OCI-LY1 (cell line): Measurements from ENCODE around the gene POLA1.

Experiments
- EZH2 ChIP-seq: fragments of 200-600 bp; sonication (generic), shearing (Covaris generic); IDR thresholded peaks from 2 replicates; pipeline ENCODE4 v1.8.0; 2017; ENCODE audit warnings: borderline replicate concordance, mixed run types, mild to moderate bottlenecking, antibody characterized with exemption, low read length, moderate library complexity, mixed read lengths
- TF ChIP-seq, protein P1 (sequence below): fragments of 200-600 bp; sonication (generic), shearing (Covaris generic); IDR thresholded peaks from 2 replicates; pipeline ENCODE4 v1.5.1; 2017; ENCODE audit warnings: mild to moderate bottlenecking, antibody characterized with exemption, low read length, moderate library complexity, mixed read lengths

DNA sequence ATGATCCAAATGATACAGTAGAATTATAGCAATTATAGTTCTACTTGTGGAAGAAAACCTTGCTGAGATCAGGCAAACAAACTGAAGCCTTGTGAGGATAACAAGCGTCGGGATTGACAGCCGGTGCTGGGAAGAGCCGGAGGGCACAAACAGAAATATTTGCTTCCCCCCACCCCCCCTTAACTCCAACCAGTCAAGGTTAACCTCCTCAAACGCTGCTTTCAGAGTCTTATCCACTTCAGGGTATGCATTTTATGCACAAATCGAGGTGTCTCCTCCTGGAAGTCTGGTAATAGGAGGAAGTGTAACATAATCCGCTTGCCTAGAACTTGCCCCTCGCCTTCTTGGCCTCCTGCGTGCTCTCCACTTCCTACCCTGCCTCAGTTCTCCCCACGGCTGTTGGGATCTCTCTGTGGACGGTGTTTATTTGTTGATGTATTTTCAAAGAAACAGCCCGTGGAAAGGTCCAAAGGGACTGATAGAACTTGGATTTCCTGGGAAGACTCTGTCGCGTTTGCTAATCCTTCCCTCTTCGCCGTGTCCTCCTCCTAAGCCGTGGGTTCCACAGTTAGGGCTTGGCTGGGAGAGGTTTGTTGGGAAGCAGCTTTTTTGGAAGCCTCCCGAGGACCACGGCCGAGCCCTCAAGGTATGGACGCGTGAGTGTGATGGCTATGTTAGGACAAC lies 326.1 kb downstream of the POLA1 start:
- TF ChIP-seq, protein P1, sequence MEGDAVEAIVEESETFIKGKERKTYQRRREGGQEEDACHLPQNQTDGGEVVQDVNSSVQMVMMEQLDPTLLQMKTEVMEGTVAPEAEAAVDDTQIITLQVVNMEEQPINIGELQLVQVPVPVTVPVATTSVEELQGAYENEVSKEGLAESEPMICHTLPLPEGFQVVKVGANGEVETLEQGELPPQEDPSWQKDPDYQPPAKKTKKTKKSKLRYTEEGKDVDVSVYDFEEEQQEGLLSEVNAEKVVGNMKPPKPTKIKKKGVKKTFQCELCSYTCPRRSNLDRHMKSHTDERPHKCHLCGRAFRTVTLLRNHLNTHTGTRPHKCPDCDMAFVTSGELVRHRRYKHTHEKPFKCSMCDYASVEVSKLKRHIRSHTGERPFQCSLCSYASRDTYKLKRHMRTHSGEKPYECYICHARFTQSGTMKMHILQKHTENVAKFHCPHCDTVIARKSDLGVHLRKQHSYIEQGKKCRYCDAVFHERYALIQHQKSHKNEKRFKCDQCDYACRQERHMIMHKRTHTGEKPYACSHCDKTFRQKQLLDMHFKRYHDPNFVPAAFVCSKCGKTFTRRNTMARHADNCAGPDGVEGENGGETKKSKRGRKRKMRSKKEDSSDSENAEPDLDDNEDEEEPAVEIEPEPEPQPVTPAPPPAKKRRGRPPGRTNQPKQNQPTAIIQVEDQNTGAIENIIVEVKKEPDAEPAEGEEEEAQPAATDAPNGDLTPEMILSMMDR, result no peak
- TF ChIP-seq EZH2, result no peak
